NCI-H2107 treated with DMSO at 0.1 percent for 48 hours (cell line): ENCODE data around the gene CCDC30.
"Not testable (repeated sequence)": the region's sequence is repeated elsewhere in the genome, so short reads cannot be mapped to it uniquely, and the experiment has no call there.

Experiments
- DNase-seq: peaks from one replicate; lab custom pipeline; 2025; ENCODE audit not compliant: unreplicated experiment; lab: John Stamatoyannopoulos, UW

The CCDC30 gene

DNA sequence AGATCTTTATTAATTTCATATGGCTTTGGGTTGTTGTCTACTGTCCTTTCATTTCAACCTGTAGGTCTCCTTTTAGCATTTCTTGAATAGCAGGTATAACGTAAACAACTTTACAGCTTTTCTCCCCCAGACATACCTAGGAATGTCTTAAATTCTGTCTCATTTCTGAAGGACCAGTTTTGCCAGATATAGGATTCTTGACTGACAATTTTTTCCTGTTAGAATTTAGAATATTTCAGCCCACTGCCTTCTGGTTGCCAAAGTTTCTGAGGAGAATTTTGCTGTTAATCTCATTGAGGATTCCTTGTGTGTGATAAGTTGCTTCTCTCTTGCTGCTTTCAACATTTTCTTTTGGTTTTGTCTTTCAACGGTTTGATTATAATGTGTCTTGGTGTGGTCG lies 60.1 kb downstream of the CCDC30 start:
- no peak for DNase-seq

GRCh38 chr1:42524330-42524729 lies 61.2 kb downstream of the CCDC30 start:
- DNase-seq, result no peak

GRCh38 chr1:42529724-42530181 lies 66.7 kb downstream of the CCDC30 start:
- no peak for DNase-seq

DNA sequence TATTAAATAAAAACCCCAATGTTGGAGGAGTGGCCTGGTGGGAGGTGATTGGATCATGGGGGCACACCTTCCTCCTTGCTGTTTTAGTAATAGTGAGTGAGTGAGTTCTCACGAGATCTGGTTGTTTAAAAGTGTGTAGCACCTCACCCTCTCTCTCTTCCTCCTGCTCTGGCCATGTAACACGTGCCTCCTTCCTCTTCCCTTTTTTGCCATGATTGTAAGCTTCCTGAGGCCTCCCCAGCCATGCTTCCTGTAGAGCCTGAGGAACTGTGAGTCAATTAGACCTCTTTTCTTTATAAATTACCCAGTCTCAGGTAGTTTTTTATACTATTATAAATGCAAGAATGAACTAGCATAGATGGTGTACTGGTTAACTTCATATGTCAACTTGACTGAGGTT lies 68.0 kb downstream of the CCDC30 start:
- no peak for DNase-seq

GRCh38 chr1:42533101-42533863 lies 70.2 kb downstream of the CCDC30 start:
- no peak for DNase-seq

DNA sequence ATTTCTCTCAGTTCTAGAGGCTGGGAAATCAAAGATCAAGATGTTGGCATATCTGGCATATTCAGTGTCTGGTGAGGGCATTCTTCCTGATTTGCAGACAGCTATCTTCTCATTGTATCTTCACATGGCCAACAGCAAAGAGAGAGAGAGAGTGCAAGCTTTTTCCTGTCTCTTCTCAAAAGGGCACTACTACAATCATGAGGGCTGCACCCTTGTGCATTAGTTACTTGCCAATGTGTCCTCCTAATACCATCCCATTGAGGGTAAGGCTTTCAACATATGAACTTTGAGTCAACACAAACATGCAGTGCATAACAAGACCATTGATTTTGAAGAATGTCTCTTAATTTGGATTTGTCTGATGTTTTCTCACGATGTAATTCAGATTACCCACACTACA lies 78.0 kb downstream of the CCDC30 start:
- no peak for DNase-seq

DNA sequence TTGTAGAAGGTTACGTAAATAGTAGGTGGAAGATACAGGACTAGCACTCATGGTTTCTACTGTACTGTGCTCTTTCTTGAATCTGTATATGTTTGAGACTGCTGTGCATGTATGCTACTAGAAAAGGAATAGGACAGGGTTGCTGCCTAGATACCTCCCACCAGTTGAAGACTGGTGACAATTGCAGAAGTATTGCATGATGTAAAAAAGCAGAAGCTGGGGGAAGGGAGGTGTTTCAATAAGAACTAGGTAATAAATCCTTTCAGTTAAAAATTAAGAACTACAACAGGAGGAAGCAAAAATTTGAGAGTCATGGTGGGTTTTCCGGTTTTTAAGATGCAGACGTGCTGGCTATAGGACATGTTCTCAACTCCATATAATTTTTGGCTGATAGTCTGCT lies 88.1 kb downstream of the CCDC30 start:
- DNase-seq, result no peak

DNA sequence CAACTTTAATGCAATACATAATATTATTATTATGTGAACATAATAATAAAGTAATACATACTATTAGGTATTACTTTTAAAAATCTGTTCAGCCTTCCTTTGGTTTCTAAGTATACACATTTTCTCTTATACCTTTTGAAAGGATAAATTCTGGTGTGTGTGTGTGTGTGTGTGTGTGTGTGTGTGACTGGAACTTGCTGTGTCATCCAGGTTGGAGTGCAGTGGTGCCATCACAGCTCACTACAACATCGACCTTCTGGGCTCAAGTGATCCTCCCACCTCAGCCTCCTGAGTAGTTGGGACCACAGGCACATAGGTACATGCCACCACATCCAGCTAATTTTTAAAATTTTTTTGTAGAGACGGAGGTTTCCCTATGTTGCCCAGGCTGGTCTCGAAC lies 88.5 kb downstream of the CCDC30 start:
- no peak for DNase-seq

DNA sequence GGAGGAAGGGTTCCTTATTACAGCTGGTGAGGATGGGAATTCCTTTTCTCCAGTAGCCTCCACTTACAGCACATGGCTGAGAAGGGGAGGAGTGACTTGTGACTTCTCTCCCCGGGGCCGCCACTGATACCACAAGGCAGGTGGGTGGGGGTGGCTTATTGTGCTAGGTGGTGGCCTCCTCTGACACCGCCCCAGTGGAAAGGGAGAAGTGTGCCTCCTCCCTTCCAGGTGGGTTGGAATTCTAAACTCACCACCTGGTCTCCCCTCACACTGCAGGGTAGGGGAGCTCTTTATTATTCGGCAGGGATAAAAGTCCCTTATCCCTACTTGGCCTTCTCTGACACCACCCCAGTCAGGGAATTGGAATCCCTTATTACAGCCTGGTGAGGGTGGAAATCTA lies 89.5 kb downstream of the CCDC30 start:
- DNase-seq, result no peak

DNA sequence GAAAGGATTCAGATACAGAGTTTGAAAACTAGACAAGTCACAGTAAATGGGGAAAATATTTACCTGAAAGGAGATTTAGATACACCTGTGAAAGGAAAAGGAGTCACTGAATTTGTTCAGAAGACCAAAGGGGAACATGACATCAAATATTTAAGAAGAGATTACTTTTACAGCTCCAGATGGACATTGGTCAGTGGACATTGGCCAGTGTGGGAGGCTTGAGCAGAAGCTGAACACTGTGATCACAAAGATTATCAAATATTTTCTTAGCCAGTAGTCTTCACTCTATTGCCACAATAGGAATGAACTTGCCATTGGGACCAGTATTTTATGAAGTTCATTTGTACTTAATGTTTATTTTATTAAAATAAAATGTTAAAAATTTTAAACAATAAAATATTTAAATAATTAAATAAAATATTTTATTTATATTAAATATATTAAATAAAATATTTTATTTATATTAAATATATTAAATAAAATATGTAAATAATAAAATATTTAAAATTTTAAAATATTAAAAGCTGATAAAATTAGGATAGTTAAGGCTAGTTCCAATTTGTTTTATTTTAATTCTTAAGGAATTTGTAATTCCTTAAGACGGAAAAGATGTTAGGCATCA lies 94.3 kb downstream of the CCDC30 start:
- no peak for DNase-seq

- DNase-seq, result no peak
Observed at GRCh38 chr1:42567038-42567437, 104.0 kb downstream of the CCDC30 start.

- DNase-seq, result no peak
Observed at GRCh38 chr1:42576935-42577334, 113.8 kb downstream of the CCDC30 start.

DNA sequence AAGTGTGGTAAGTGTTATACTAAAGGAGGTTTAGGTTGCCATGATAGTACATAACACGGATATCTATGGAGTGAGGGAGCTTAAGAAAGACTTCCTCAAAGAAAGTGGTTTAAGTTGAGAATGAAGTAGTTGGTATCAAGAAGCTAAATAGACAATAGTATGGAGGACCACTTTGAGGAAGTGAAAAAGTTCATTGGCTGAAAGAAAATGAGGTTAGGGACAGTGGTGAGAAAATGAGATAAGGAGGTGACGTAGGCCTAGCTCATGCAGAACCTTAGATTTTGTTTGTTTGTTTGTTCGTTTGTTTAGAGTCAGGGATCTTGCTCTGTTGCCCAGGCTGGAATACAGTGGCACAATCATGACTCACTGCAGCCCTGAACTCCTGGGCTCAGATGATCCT lies 122.9 kb downstream of the CCDC30 start:
- no peak for DNase-seq

DNA sequence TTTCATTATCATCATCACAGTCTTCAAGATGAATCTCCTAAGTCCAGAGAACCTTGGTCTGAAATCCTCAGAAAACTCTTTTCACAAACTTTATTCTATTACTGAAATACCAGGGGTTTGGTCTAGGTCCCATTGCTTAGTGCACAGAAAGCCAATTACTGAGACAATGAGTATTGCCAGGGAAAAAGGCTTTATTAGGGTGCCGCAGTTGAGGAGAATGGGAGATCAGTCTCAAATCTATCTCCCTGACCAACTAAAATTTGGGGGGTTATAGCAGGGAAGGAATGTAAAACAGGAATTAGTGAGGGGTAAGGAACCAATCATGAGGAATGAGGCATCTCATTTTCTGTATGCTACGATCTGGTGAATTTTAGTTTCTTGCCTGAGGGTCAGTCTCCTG lies 124.7 kb downstream of the CCDC30 start:
- DNase-seq, result no peak

GRCh38 chr1:42592811-42593210 lies 129.7 kb downstream of the CCDC30 start:
- no peak for DNase-seq

- DNase-seq, result no peak
Observed at GRCh38 chr1:42593486-42594100, 130.5 kb downstream of the CCDC30 start.

DNA sequence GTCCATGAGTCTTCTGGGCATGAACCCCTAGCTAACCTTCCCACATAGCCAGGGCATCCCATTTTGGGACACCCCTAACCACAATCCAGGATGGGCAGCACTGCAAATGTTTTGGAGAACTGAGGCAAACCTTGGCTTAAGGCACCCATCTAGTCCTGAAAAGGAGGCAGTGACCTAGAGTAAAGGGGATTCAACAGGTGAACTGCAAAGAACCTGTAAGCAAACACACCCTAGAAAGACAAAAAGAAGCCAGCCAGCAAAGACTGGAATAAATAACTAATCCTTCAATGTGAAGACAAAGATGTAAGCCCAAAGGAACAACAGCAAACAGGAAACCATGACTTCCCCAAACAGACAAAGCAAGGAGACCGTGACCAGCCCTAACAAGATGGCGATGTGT lies 138.4 kb downstream of the CCDC30 start:
- no peak for DNase-seq

DNA sequence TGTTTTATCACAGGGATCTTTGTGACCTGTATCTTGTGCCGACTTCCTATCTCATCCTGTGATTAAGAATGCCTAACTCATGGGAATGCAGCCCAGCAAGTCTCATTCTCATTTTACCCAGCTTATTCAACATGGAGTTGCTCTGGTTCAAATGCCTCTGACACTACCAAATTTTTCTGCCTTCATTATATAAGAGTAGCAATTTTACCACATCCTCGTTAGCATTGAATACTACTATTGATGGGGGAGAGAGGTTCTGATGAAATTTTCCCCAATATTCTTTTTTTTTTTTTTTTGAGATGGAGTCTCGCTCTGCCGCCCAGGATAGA lies 150.7 kb downstream of the CCDC30 start:
- DNase-seq, result no peak

DNA sequence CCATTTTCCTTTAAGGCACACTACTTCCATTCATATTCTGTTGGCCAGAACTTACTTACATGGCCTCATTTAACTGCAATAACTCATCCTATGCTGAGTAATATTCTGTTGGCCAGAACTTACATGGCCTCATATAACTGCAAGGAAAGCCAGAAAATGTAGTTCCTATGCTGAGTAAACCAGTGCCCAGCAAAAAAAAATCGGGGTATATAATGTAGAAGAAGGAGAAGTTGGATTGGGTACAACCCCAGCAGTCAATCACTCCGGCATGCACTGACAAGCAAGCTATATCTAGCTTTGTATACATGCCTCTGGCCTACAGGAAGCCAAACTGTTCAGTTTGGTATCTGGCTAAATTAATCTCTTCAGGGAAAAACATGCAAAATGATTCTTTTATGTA lies 155.8 kb downstream of the CCDC30 start:
- DNase-seq, result no peak

DNA sequence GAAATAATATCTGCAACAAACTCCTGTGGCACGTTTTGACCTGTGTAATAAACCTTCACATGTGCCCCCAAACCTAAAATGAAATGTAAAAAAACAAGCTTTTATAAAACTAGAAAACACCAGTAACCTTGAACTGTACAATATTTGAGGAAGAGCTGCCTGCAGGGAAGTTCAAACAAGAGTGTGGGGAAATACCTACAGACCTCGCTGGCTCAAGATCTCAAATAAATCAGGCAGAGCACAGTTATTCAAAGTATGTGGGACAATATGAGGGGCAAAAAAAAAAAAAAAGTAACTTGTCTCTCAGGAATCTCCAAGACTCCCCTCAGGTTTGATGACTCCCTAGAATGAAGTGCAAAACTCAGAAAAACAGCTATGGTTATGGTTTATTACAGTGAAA lies 157.2 kb downstream of the CCDC30 start:
- DNase-seq, result no peak

GRCh38 chr1:42621180-42621579 lies 158.1 kb downstream of the CCDC30 start:
- not testable (repeated sequence) for DNase-seq

DNA sequence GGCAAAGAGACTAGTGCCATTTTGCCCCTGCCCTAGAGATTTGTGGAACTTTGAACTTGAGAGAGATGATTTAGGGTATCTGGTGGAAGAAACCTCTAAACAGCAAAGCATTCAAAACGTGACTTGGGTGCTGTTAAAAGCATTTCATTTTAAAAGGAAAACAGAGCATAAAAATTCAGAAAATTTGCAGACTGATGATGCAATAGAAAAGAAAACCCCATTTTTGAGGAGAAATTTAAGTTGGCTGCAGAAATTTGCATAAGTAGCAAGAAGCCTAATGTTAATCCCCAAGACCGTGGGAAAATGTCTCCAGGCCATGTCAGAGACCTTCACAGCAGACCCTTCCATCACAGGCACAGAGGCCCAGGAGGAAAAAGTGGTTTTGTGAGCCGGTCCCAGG lies 164.1 kb downstream of the CCDC30 start:
- DNase-seq, result not testable (repeated sequence)

GRCh38 chr1:42639116-42639515 lies 176.0 kb downstream of the CCDC30 start:
- DNase-seq, result no peak
